HepG2 (cell line): ENCODE results near the gene SLC6A6. TPM values are rescaled to one million over a fixed set of nuclear protein-coding genes. Genes with fewer than 3 reads are reported as not detected.

Experiments
- NR2C2 ChIP-seq: sonication (generic); formaldehyde crosslinking; IDR thresholded peaks from 2 replicates; pipeline ENCODE4 v1.4.0; 2020; ENCODE audit warnings: missing genetic modification reagents, mild to moderate bottlenecking, moderate library complexity, borderline replicate concordance
- SCMH1 ChIP-seq: sonication (generic); formaldehyde crosslinking; IDR thresholded peaks from 2 replicates; pipeline ENCODE4 v1.9.0; 2021; ENCODE audit warnings: missing genetic modification reagents, mild to moderate bottlenecking, borderline replicate concordance
- ZNF253 ChIP-seq: sonication (generic); formaldehyde crosslinking; IDR thresholded peaks from 2 replicates; pipeline ENCODE4 v1.8.0; 2022; ENCODE audit warnings: mild to moderate bottlenecking, missing genetic modification reagents, borderline replicate concordance
- ZNF775 ChIP-seq: sonication (generic); formaldehyde crosslinking; IDR thresholded peaks from 2 replicates; pipeline ENCODE4 v1.4.0; 2020; ENCODE audit warnings: missing genetic modification reagents, mild to moderate bottlenecking, moderate library complexity, borderline replicate concordance
- ZNF878 ChIP-seq: sonication (generic); formaldehyde crosslinking; IDR thresholded peaks from 2 replicates; pipeline ENCODE4 v1.8.1; 2023; ENCODE audit warnings: mild to moderate bottlenecking, missing genetic modification reagents, moderate library complexity
- polyA plus RNA-seq, 8 experiments: library from polyadenylated mRNA; depleted of rRNA in 3 of 8; stranded (reverse) in 7 of 8; unstranded in 1 of 8; fragments of >200 nt; fragmentation: Illumina TruSeq in 4 of 8; extraction: Trizol in 4 of 8; gene quantifications; 2 replicates each; pipeline versions ENCODE4 v1.2.1 to v1.2.3, GENCODE V29; 2011 to 2016; ENCODE audit warnings: low read depth in 4 of 8, missing spikeins in 1 of 8, mixed read lengths in 1 of 8; ENCODE audit not compliant: insufficient read depth in 1 of 8
- total RNA-seq, 5 experiments: library from RNA; depleted of rRNA; stranded (reverse); fragments of >200 nt; fragmentation: Illumina TruSeq; extraction: Trizol; gene quantifications; 2 replicates each; pipeline ENCODE4 v1.2.3, GENCODE V29; 2016; ENCODE audit warnings: low read depth in 1 of 5
- TF ChIP-seq, protein P1 (sequence below): sonication (generic); formaldehyde crosslinking; conservative IDR thresholded peaks from 2 replicates; pipeline ENCODE4 v1.8.0; 2022; ENCODE audit warnings: missing genetic modification reagents
- TF ChIP-seq, protein P2 (sequence below): sonication (generic); formaldehyde crosslinking; IDR thresholded peaks from 2 replicates; pipeline ENCODE4 v1.4.0; 2020; ENCODE audit warnings: mild to moderate bottlenecking, missing genetic modification reagents, borderline replicate concordance

Gene SLC6A6
- total and polyA plus RNA-seq, 2 of the 13 experiments (the other 11 are each of a cell fraction or from before 2014, with no cell fraction given) = 14.1 to 20.7 TPM

DNA sequence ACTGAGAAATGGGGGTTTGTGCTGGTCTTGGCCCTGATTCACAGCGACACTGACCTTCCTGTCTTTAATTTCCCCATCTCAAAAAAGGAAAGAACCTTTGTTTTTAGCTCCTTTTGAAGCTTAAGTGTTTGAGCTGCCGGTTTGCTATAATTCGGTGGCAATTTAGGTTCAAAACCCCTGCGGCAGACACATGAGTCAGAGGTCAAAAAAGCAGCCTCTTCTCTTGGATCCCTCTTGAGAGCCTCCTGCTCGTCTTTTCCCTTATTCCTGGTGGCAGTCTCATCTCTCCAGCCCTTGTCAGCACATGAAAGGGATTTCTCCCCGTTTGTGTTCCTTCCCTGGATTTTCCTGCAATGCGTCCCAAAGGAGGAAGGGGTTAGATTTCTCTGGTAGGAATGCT is 73.2 kb downstream of the SLC6A6 start (continued):
- TF ChIP-seq, protein P1, sequence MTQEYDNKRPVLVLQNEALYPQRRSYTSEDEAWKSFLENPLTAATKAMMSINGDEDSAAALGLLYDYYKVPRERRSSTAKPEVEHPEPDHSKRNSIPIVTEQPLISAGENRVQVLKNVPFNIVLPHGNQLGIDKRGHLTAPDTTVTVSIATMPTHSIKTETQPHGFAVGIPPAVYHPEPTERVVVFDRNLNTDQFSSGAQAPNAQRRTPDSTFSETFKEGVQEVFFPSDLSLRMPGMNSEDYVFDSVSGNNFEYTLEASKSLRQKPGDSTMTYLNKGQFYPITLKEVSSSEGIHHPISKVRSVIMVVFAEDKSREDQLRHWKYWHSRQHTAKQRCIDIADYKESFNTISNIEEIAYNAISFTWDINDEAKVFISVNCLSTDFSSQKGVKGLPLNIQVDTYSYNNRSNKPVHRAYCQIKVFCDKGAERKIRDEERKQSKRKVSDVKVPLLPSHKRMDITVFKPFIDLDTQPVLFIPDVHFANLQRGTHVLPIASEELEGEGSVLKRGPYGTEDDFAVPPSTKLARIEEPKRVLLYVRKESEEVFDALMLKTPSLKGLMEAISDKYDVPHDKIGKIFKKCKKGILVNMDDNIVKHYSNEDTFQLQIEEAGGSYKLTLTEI (CRISPR knock-in tag) = no peak
- TF ChIP-seq ZNF775 (CRISPR knock-in tag) (no peak), ZNF253 (no peak), SCMH1 (CRISPR knock-in tag) (no peak), NR2C2 (CRISPR knock-in tag) (no peak), ZNF878 (CRISPR knock-in tag) (no peak)
- TF ChIP-seq, protein P2, sequence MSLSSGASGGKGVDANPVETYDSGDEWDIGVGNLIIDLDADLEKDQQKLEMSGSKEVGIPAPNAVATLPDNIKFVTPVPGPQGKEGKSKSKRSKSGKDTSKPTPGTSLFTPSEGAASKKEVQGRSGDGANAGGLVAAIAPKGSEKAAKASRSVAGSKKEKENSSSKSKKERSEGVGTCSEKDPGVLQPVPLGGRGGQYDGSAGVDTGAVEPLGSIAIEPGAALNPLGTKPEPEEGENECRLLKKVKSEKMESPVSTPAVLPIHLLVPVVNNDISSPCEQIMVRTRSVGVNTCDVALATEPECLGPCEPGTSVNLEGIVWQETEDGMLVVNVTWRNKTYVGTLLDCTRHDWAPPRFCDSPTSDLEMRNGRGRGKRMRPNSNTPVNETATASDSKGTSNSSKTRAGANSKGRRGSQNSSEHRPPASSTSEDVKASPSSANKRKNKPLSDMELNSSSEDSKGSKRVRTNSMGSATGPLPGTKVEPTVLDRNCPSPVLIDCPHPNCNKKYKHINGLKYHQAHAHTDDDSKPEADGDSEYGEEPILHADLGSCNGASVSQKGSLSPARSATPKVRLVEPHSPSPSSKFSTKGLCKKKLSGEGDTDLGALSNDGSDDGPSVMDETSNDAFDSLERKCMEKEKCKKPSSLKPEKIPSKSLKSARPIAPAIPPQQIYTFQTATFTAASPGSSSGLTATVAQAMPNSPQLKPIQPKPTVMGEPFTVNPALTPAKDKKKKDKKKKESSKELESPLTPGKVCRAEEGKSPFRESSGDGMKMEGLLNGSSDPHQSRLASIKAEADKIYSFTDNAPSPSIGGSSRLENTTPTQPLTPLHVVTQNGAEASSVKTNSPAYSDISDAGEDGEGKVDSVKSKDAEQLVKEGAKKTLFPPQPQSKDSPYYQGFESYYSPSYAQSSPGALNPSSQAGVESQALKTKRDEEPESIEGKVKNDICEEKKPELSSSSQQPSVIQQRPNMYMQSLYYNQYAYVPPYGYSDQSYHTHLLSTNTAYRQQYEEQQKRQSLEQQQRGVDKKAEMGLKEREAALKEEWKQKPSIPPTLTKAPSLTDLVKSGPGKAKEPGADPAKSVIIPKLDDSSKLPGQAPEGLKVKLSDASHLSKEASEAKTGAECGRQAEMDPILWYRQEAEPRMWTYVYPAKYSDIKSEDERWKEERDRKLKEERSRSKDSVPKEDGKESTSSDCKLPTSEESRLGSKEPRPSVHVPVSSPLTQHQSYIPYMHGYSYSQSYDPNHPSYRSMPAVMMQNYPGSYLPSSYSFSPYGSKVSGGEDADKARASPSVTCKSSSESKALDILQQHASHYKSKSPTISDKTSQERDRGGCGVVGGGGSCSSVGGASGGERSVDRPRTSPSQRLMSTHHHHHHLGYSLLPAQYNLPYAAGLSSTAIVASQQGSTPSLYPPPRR (CRISPR knock-in tag) = no peak
